ENCODE data around the gene RBMS1. TPM values are rescaled to one million over a fixed set of nuclear protein-coding genes. Genes with fewer than 3 reads are reported as not detected.

RBMS1 gene
- total RNA-seq, 1 donor from 2014 or later = 67.5 TPM

DNA sequence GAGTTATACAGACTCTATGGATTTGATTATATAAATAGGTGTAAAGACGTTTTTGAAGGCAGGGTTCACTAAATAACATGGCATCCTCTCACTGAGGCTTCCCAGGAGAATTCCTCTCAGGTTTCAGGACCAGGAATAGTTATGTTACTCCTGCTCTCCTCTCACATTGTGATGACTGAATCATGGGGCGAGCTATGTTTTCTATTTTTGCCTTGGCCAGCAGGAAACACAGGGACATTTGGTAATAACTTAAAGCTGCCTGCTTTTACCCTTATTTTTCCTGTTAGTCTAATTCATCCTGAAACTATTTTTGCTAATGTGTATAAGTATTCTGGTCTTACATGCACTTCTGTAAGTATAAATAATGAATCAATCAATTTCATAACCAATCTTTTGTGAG lies 178.3 kb downstream of the RBMS1 start:
- peak; percentile 83 for DNase-seq (ENCODE audit: low read depth)

DNA sequence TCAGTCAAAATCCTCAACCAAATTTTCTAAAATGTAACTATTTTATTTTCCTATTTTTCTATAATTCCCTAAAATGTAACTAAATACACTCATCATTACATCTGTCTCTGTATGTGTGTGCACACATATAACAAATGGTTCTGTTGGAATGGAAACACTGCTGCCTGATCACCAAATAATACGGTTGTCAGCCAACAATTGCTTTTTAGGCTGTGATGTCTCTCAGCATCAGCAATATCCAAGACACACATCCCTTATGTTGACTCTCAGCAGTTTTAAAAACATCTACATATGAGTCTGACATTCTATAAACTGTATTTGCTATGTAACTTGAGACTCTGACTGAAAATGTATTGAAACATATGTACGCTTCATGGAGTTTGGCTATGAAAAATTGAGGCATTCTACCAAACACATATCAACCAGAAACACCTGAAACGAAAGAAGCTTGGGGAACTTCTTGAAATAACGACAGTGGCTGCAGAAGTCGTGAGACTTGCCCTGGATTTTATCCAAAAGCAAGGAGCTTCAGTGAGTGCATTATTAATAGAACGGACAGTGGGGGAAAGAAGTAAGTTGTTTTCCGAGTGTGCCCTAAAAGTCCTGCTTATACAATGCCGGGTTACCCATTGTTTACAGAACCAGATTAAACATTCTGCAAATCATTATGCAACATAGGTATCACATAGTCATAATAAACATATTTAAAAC lies 183.3 kb downstream of the RBMS1 start:
- peak; percentile 41 for DNase-seq (ENCODE audit: low read depth)

GRCh38 chr2:160309585-160309984 lies 184.0 kb downstream of the RBMS1 start:
- DNase-seq (ENCODE audit: low read depth) = peak; percentile 43

- DNase-seq (ENCODE audit: low read depth) = peak; percentile 91
These were observed 184.7 kb downstream of the RBMS1 start for GRCh38 chr2:160308915-160309314.

- peak; percentile 24 for DNase-seq (ENCODE audit: low read depth)
These were observed 185.1 kb downstream of the RBMS1 start for GRCh38 chr2:160308476-160308875.

DNA sequence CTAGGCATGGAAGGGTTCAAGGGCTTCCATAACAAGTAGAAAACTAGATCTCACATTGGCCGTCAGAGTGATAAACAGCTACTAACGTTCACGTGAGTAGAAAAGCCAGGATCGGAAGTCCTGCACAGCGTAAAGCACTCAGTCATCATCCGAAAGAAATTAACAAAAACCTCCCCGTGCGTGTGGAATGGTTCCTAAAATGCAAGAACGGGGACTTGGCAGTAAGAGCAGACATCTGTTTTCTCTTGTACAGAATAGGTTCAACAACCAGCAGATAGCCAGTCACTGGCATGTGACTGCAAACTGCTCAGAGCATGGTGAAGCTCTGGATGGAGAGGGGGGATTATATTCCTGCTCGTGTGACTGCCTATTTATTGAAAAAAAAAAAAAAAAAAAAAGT lies 186.6 kb downstream of the RBMS1 start:
- DNase-seq (ENCODE audit: low read depth) = peak; percentile 88

DNA sequence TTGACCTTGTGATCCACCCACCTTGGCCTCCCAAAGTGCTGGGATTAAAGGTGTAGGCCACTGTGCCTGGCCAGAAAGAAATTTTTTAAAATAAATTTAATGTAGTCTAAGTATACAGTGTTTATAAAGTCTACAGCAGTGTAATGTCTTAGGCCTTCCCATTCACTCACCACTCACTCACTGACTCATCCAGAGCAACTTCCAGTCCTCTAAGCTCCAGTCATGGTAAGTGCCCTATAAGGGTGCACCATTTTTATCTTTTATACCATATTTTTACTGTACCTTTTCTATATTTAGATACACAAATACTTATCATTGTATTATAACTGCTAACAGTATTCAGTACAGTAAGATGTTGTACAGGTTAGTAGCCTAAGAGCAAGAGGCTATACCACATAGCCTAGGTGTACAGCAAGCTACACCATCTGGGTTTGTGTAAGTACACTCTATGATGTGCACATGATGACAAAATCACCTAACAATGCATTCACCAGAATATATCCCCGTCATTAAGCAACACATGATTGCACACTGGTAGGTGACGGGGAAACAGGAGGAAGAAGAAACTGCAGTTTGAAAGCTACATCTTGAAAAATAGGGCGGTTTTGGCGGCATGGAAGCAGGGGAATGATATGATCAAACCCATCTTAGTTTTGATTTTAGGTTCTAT lies 188.4 kb downstream of the RBMS1 start:
- no peak for DNase-seq (ENCODE audit: low read depth)

DNA sequence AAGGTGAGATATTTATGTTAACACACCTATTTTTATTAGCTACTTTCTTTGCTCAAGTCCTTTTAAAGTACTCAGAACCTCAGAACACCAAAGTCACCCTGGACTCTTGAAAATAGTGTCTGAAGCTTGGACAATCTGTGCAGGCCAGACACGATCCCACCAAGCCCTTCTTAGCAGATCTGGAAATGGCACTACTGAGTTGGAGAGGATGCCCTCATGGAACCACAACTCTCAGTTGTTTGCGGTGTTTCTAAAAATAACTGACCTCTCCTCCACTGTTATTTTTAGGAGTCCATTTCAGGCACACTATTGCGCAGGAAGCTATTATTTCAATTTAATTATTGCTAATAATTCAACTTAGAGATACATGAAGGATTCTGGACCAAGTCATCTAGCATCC lies 190.1 kb downstream of the RBMS1 start:
- peak; percentile 63 for DNase-seq (ENCODE audit: low read depth)

GRCh38 chr2:160303076-160303475 lies 190.5 kb downstream of the RBMS1 start:
- DNase-seq (ENCODE audit: low read depth) = no peak

DNA sequence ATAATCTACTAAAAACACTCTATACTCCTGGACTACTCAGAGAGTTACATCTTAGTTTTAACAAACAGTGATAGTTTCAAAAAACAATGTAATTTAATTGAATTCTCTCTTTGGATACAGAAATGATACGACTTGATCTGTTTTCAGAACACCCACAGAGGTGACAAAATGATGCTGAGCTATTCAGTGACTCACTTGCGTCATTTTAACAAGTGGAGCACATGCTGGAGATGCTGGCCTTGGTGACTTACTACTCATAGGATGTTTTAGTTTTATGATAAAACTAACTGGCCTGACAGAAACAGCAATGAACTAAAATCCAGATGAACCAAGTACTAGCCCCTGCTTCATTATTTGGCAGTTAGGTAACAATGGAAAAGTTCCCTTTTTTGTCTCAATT lies 192.2 kb downstream of the RBMS1 start:
- no peak for DNase-seq (ENCODE audit: low read depth)

GRCh38 chr2:160300203-160300602 lies 193.4 kb downstream of the RBMS1 start:
- DNase-seq (ENCODE audit: low read depth) = no peak

DNA sequence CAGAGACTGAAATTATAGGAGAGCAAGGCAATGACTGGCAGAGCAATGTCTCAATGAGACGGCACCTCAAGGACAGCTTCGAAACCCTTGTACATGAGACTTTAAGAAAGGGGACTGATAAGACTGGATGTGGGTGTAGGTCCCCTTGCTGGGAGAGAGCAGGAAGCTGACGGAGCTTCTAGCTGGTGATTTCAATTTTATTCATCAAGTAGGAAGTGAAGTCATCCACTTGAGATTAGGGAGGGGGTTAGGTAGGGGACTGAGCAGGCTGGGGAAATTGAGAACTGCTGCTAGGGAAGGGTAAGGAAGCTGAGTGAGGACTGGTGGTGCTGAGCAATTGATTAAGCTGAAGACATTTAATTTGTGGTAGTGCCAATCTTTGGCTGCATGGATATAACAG lies 194.1 kb downstream of the RBMS1 start:
- DNase-seq (ENCODE audit: low read depth) = no peak

- peak; percentile 32 for DNase-seq (ENCODE audit: low read depth)
These were observed 194.6 kb downstream of the RBMS1 start for GRCh38 chr2:160298960-160299359.

DNA sequence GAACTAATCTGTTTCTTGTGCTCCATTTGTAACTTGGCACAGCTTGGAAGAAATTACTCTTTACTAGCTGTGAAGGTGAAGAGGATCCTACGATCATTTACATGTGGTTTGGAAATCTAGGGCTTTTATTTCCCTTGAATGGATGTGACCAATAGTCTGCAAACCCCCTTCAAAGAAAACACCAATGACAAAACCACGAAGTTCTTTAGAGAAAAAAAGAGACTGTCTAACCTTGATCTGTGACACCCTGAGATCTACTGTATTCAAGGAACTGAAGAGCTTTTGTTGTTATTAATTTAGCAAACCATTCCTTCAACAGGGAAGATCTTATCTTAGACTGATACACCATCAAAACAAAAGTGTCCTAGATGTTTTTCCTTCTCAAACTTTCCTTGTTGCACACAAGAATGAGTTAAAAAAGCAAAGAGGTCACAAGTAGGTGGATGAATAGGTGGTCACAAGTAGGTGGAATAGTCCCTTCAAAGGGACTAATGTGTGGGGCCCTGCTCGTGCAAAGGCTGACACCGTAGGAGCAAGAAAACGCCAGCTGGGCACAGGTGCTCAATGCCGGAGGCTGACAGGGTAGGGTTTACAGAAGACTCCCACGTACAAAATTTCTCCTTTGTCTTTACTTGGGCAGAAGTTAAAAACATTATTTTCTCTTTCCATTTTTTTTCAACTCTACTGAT lies 197.9 kb downstream of the RBMS1 start:
- no peak for DNase-seq (ENCODE audit: low read depth)

GRCh38 chr2:160294889-160295288 lies 198.7 kb downstream of the RBMS1 start:
- DNase-seq (ENCODE audit: low read depth) = no peak

DNA sequence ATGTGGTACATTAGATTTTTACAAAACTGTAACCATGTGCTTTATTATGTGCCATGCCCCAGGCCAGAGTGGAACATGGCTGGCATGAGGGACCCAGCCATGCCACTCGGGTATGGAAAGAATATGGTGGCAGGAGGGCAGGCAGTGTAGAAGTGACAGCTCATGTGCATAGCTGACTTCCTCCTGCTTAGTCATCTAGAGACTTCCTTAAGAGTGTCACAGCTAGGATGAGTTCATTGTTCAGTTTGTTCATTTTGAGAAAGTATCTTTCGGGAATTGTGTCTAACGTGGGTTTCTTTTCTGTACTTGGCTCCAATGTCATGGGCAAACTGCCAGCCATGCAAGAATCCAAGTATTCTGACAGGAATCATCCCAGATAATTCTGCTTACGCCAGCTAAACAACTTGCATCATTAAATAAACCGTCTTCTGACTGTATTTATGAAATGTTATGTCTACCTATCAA lies 199.2 kb downstream of the RBMS1 start:
- DNase-seq (ENCODE audit: low read depth) = peak; percentile 82

DNA sequence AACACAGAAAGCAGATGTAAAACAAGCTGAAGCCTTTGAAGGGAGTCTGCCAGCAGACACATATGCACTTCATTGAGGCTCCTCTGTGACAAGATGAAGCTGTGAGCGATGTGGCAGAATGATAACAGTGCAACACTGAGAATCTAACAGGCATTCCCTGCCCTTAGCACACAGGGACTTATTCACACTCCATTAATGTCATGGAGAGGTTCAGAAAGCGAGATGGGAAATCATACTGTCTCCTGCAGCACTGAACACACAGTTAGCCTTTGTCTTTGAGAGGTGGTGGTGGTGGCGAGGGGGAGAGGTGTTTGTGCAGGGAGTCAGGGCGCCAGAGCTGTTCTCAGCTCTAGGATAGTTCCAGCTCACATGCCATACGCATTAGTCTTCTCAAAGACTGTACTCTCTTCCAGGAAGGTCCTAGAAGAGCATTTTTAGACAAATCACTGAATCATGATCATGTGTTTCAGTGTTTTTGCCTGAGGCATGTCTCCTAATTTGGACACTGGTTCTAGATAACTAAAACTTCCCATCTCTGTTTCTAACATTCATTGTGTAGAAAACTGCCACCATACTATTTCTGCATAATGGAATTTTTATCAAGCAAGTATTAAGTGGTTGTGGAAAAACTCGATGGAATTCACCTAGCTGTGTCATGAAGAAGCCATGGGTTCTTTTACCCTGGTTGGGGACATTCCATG lies 200.1 kb downstream of the RBMS1 start:
- DNase-seq (ENCODE audit: low read depth) = peak; percentile 37

DNA sequence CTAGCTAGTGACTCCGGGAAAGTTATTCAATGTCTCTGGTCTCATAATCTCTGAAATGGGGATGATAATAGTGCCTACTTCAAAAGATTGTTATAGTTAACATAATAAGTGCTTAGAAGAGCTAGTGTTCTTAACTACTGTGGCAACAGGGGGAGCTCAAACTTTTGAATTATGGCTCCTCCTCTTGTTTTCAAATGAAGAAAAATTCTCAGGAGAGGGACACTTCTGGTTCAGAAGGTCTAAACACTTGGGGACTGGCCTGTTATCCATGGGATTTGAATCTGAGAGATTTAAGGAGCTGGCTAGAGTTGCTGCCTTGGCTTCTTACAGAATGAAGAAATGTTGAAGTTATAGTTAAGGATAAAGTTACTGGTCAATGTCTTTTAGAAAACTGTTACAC lies 201.4 kb downstream of the RBMS1 start:
- DNase-seq (ENCODE audit: low read depth) = peak; percentile 31

DNA sequence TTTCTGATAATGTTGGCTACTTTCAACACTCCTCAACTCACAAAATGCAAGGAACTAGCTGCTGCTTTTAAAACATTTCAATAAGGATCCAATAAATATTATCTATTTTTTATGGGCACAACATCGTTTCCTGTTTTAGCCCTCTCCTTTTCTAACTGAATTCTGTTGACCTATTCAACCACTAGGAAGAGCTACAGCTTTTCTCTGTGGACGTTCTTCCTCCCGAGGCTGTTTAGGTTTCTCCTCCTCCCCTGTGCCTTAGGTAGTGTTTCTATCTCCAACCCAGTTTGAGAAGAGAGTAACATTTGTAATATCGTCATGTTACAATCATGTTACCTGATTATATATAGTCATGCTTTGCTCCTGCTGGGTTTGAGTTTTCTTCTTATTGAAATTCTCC lies 202.2 kb downstream of the RBMS1 start:
- peak; percentile 27 for DNase-seq (ENCODE audit: low read depth)

GRCh38 chr2:160290598-160290997 lies 203.0 kb downstream of the RBMS1 start:
- DNase-seq (ENCODE audit: low read depth) = no peak

- DNase-seq (ENCODE audit: low read depth) = no peak
These were observed 203.8 kb downstream of the RBMS1 start for GRCh38 chr2:160289831-160290230.

DNA sequence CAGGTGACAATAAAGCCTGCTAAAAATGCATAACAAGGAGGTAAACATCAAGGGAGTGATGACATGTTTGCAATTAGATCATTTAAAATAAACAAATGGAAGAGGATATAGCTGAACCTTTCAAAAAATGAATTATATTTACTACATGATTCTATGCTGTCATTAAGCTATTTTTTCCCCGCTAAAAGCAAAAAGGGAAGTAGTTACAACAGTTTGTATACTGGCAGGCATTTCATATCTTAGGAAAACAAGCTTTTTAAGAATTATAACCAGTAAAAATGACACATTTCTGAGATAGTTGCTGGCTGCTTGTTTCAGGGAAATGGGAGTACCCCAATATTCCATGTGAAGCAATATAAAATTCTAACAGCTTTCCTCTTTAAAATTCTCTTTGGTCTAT lies 204.5 kb downstream of the RBMS1 start:
- DNase-seq (ENCODE audit: low read depth) = no peak

Measured in myocyte (in vitro differentiated cells).